ENCODE data around the gene TMEM141.
"Not testable (repeated sequence)": the region's sequence is repeated elsewhere in the genome, so short reads cannot be mapped to it uniquely, and the experiment has no call there.

The TMEM141 gene

GRCh38 chr9:136786451-136786850 lies 4.7 kb upstream of the TMEM141 start:
- DNase-seq (ENCODE audit: low read depth) = no peak
- TF ChIP-seq CTCF (IDR thresholded peaks at IDR 0.05; ENCODE audit: low read length, missing control alignments) = no peak
- H3K4me3 ChIP-seq (replicated peaks; ENCODE audit: low read depth, low read length) = no peak overlapping the region

- not testable (repeated sequence) for DNase-seq (ENCODE audit: low read depth)
These were observed 4.2 kb upstream of the TMEM141 start for GRCh38 chr9:136786983-136787382.

GRCh38 chr9:136787690-136788400 lies 3.3 kb upstream of the TMEM141 start:
- TF ChIP-seq CTCF (IDR thresholded peaks at IDR 0.05; ENCODE audit: low read length, missing control alignments) = peak; percentile 65
- no peak overlapping the region for H3K4me3 ChIP-seq (replicated peaks; ENCODE audit: low read depth, low read length)
- peak; percentile 68 for DNase-seq (ENCODE audit: low read depth)

More at GRCh38 chr9:136786983-136787382, 4.2 kb upstream of the TMEM141 start:
- not testable (repeated sequence) for H3K4me3 ChIP-seq (replicated peaks; ENCODE audit: low read depth, low read length)

GRCh38 chr9:136788644-136789522 lies 2.3 kb upstream of the TMEM141 start:
- not testable (repeated sequence) for DNase-seq (ENCODE audit: low read depth); H3K4me3 ChIP-seq (replicated peaks; ENCODE audit: low read depth, low read length)

GRCh38 chr9:136789523-136789937 lies 1.6 kb upstream of the TMEM141 start:
- H3K4me3 ChIP-seq (replicated peaks; ENCODE audit: low read depth, low read length) = no peak overlapping the region
- TF ChIP-seq CTCF (IDR thresholded peaks at IDR 0.05; ENCODE audit: low read length, missing control alignments) = no peak

GRCh38 chr9:136791516-136792276 lies 552 bp downstream of the TMEM141 start:
- H3K4me3 ChIP-seq (replicated peaks; ENCODE audit: low read depth, low read length) = peak overlapping the region; percentile 88
- DNase-seq (ENCODE audit: low read depth) = no peak
- peak; percentile 87 for TF ChIP-seq CTCF (IDR thresholded peaks at IDR 0.05; ENCODE audit: low read length, missing control alignments)

More at GRCh38 chr9:136789523-136789937, 1.6 kb upstream of the TMEM141 start:
- no peak for DNase-seq (ENCODE audit: low read depth)

- H3K4me3 ChIP-seq (replicated peaks; ENCODE audit: low read depth, low read length) = peak overlapping the region; percentile 88
- DNase-seq (ENCODE audit: low read depth) = no peak
- no peak for TF ChIP-seq CTCF (IDR thresholded peaks at IDR 0.05; ENCODE audit: low read length, missing control alignments)
These were observed 1.4 kb downstream of the TMEM141 start for GRCh38 chr9:136792321-136793085.
